Inflammatory macrophage (primary cell): ENCODE results near the gene REL.

Experiments used
- DNase-seq, 2 donors: peaks; one replicate each; pipeline ENCODE4 v3.0.0-alpha.2; 2020 to 2022

Gene REL

DNA sequence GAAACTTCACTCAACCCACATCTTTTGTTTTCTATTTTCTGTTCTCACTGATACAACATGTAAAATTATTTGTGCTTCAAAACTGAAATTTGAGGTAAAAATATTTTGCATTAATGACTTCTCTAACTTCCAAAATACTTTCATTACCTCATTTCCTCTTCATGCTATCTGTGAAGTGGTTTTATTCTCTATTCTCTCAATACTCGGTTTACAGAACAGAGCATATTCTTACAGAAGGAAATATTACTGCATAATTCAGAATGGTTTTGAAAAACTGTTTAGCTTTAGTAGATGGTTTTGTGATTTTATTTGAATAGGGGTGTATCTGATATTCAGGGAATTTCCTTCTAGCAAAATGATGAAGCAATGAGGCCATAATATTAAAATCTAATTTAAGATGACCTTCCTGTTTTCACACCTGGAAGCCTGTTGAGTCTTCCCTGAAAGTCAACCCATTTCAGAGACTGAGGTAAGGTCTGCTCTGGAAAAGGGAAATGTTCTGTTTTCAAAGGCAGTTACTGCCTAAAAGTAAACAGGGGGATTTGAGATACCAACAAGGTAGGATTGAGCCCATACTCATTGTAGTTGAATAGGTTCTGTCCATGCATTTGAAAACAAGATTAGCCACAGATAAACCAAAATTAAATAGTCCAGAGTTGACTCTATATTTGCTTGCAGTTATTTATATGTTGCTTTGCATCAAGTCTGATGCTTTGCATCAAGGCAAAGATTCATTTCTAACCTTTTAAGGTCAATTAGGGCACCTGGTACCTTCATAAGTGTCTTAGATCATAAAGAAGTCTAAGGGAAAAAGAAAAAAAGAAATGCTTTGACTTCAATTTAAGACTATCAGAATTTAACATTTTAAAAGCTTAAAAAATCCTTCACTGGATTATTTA, 85.4 kb downstream of the REL start:
- DNase-seq, result no peak

DNA sequence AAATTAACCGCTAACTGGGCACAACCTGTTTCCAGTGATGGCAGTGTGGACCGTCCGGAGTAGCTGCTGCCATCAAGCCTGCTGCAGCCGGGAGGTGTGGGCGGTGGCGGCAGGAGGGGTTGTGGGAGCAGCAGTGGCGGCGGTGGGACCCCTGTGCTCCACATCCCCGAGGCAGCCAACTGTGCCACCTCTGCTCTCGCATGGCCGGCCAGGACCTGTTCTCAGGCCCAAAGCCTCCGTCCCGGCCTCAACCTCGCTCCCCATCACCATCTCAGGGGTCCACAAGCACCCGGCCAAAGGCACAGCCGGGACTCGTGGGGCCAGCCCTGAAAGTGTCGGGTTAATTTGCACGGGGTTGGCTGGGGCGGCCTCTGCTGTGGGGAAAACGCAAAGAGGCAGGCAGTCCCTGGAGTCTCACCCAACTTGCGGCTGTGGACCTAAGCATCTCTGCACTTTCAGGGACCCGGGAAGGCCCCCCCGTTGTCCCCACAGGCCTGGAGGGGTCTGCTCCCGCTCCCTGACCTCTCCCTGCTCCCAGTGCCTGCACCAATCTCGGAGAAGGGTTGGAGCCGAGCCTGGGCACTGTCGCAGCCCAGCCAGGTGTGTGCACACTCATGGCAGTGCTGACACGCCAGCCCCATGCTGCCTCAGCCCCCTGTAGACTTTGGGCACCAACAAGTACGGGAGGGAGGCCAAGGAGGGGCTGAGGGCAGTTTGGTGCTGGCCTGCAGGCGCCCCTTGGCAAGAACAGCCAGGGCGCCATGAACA, 91.7 kb downstream of the REL start:
- DNase-seq, result no peak

DNA sequence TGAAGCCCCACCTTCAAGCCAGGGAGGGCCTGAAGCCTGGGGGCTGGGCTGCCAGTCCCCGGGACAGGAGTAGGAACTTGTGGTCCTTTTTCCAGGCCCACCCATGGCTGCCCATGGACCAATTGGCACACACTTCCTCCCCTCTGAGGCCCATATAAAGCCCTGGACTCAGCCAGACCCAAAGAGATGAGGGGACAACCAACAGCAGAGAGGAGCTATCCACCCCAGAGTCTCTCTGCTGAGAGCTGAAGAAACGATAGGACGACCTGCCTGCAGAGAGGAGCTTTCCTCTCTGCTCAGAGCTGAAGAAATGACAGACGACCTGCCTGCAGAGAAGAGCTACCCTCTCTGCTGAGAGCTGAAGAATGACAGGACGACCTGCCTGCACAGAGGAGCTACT, 92.3 kb downstream of the REL start:
- no peak for DNase-seq

DNA sequence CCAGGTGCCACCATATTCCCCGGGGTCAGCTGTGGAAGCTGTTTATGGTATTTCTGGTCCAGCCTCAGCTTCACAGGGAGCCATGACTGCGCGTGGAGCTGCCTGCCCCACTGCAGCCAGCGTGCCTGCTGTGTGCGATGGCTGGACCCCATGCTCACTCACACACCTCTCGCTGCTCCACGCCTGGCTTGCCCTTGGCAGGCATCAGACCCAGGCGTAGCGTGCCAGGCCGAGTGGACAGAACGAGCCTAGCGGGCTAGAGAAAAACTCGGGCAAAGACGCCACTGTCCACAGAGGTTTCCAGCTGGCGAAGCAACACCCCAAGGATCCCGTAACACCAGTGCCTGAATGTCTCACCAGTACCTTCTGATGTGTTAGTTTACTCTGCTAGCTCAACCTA, 93.3 kb downstream of the REL start:
- DNase-seq, result no peak
